OCI-LY3 (cell line): ENCODE data around the gene ACSL6.

Source experiments
- CTCF ChIP-seq: fragments of 200-600, 300-600 bp; sonication (generic); IDR thresholded peaks from 2 replicates; pipeline ENCODE4 v1.5.1; 2014; ENCODE audit warnings: antibody characterized with exemption, low read length, low read depth
- EZH2phosphoT487 ChIP-seq: fragments of 200-600 bp; shearing (Covaris generic); IDR thresholded peaks from 2 replicates; pipeline ENCODE4 v1.6.1; 2018; ENCODE audit warnings: antibody characterized with exemption, mixed run types, low read depth

GRCh38 chr5:131950706-131951105 is 60.8 kb downstream of the ACSL6 start:
- TF ChIP-seq CTCF = no peak
- TF ChIP-seq EZH2phosphoT487 = no peak
